CD8-positive, alpha-beta memory T cell (primary cell): ENCODE data around the gene NPFFR1. TPM values are rescaled to one million over a fixed set of nuclear protein-coding genes. Genes with fewer than 3 reads are reported as not detected.

Source experiments
- CTCF ChIA-PET: fragments of 350-600 bp; sonication (Branson Sonifier 250); formaldehyde crosslinking; loops from one replicate; lab custom pipeline; 2021; ENCODE audit warnings: antibody characterized with exemption; lab: Charles Lee
- POLR2A ChIA-PET: fragments of 350-600 bp; sonication (Branson Sonifier 250); formaldehyde crosslinking; loops from one replicate; lab custom pipeline; 2021; ENCODE audit warnings: antibody characterized with exemption; lab: Charles Lee
- DNase-seq, 5 donors: peaks; one replicate each; pipeline versions ENCODE4 v3.0.0 to v3.0.0-alpha.2; 2020 to 2022; ENCODE audit warnings: mixed read lengths in 1 of 5
- H3K27ac ChIP-seq: one replicate; pipeline ENCODE4 v1.7.0; 2013; ENCODE audit warnings: low read depth, mild to moderate bottlenecking, low read length, moderate library complexity
- H3K27me3 ChIP-seq: 2 replicates; pipeline ENCODE4 v1.7.0; 2013; ENCODE audit warnings: low read length, mild to moderate bottlenecking; ENCODE audit not compliant: insufficient read depth, poor library complexity, severe bottlenecking
- H3K36me3 ChIP-seq: 2 replicates; pipeline ENCODE4 v1.7.0; 2013; ENCODE audit warnings: mild to moderate bottlenecking, low read length, moderate library complexity; ENCODE audit not compliant: insufficient read depth
- H3K4me1 ChIP-seq: 2 replicates; pipeline ENCODE4 v1.7.0; 2013; ENCODE audit warnings: mild to moderate bottlenecking, low read length, moderate library complexity; ENCODE audit not compliant: insufficient read depth
- H3K4me3 ChIP-seq: 2 replicates; pipeline ENCODE4 v1.7.0; 2013; ENCODE audit warnings: mild to moderate bottlenecking, low read length
- H3K9me3 ChIP-seq: 2 replicates; pipeline ENCODE4 v1.7.0; 2013; ENCODE audit warnings: mild to moderate bottlenecking, low read length
- H3K27ac Mint-ChIP-seq, 8 donors: one replicate each; pipeline ENCODE4 v1.8.0; 2020 to 2021; ENCODE audit warnings: mixed read lengths in 8 of 8, mild to moderate bottlenecking in 6 of 8, inconsistent platforms in 3 of 8, moderate library complexity in 3 of 8
- H3K27me3 Mint-ChIP-seq, 2 donors: one replicate each; pipeline ENCODE4 v1.8.0; 2020 to 2021; ENCODE audit warnings: mixed read lengths in 2 of 2, mild to moderate bottlenecking in 1 of 2, moderate library complexity in 1 of 2
- H3K36me3 Mint-ChIP-seq, 3 donors: one replicate each; pipeline ENCODE4 v1.8.0; 2020 to 2021; ENCODE audit warnings: mixed read lengths in 3 of 3, inconsistent platforms in 1 of 3, mild to moderate bottlenecking in 1 of 3
- H3K4me1 Mint-ChIP-seq, 3 donors: one replicate each; pipeline ENCODE4 v1.8.0; 2020 to 2021; ENCODE audit warnings: mixed read lengths in 3 of 3, inconsistent platforms in 1 of 3, mild to moderate bottlenecking in 1 of 3
- H3K4me3 Mint-ChIP-seq, 7 donors: one replicate each; pipeline ENCODE4 v1.8.0; 2020 to 2021; ENCODE audit warnings: mixed read lengths in 7 of 7, mild to moderate bottlenecking in 6 of 7, moderate library complexity in 4 of 7, inconsistent platforms in 2 of 7
- H3K9me3 Mint-ChIP-seq, 5 donors: one replicate each; pipeline ENCODE4 v1.8.0; 2020 to 2022; ENCODE audit warnings: mixed read lengths in 5 of 5, mild to moderate bottlenecking in 3 of 5, moderate library complexity in 2 of 5, inconsistent platforms in 1 of 5
- polyA plus RNA-seq: library from polyadenylated mRNA; unstranded; fragments of 300-500 nt; fragmentation: Illumina TruSeq; gene quantifications from one replicate; pipeline ENCODE4 v1.2.3, GENCODE V29; 2021
- total RNA-seq, 2 experiments: library from RNA; stranded (reverse); gene quantifications; one replicate each; pipeline ENCODE4 v1.2.3, GENCODE V29; 2021

NPFFR1 gene
- total and polyA plus RNA-seq, 3 experiments from 2014 or later = not detected

GRCh38 chr10:70324951-70325781, 41.4 kb upstream of the NPFFR1 start:
- Histone ChIP-seq H3K27ac (no peak overlapping the region), H3K36me3 (no peaks in the 10 kb centered on the region), H3K4me1 (peaks cover 27% of the 10 kb centered on the region), H3K27me3 (no peaks in the 10 kb centered on the region), H3K4me3 (no peak overlapping the region), H3K9me3 (no peaks in the 10 kb centered on the region)
- Mint-ChIP-seq H3K9me3 (no peaks in the 10 kb centered on the region), H3K4me1 (peaks cover 19 to 44% (median 27%) of the 10 kb centered on the region in 3 donors), H3K36me3 (no peaks in the 10 kb centered on the region), H3K27me3 (no peaks in the 10 kb centered on the region), H3K27ac (peak overlapping the region in 7 of 8 donors; percentile 29 to 96 (median 86)), H3K4me3 (peak overlapping the region in 1 of 7 donors; percentile 65)
- CTCF ChIA-PET = interaction anchor here (1.0 to 1.8 kb wide), 4 partner anchors 12 to 93 kb away, joined by 3 to 16 read pairs (median 4); no protein-coding TSS in a partner anchor
- POLR2A ChIA-PET = no interaction called here
- DNase-seq = no peak

- H3K36me3 ChIP-seq = no peaks in the 10 kb centered on the region
- no peak overlapping the region for H3K4me3 ChIP-seq
- H3K9me3 ChIP-seq = no peaks in the 10 kb centered on the region
- no peaks in the 10 kb centered on the region for H3K27me3 ChIP-seq
- peak in 2 of 5 donors; percentile 13 to 21 for DNase-seq
- CTCF ChIA-PET = interaction anchor here (1.0 to 1.8 kb wide), 5 partner anchors 11 to 92 kb away, joined by 3 to 16 read pairs (median 3); no protein-coding TSS in a partner anchor
- Mint-ChIP-seq H3K27me3 (no peaks in the 10 kb centered on the region), H3K36me3 (no peaks in the 10 kb centered on the region), H3K27ac (peak overlapping the region in 6 of 8 donors; percentile 38 to 96 (median 90)), H3K4me1 (peaks cover 19 to 42% (median 27%) of the 10 kb centered on the region in 3 donors), H3K4me3 (peak overlapping the region in 4 of 7 donors; percentile 5 to 65 (median 31)), H3K9me3 (no peaks in the 10 kb centered on the region)
- H3K27ac ChIP-seq = peak overlapping the region; percentile 24
- H3K4me1 ChIP-seq = peaks cover 27% of the 10 kb centered on the region
- POLR2A ChIA-PET = no interaction called here
Observed at GRCh38 chr10:70324339-70324861, 40.6 kb upstream of the NPFFR1 start.

- H3K27me3 Mint-ChIP-seq = no peaks in the 10 kb centered on the region
- Histone ChIP-seq H3K27me3 (no peaks in the 10 kb centered on the region), H3K4me3 (no peak overlapping the region), H3K4me1 (peaks cover 27% of the 10 kb centered on the region), H3K36me3 (no peaks in the 10 kb centered on the region), H3K9me3 (no peaks in the 10 kb centered on the region), H3K27ac (peak overlapping the region; percentile 24)
- CTCF ChIA-PET = interaction anchor here (1.4 to 1.8 kb wide), 3 partner anchors 11 to 41 kb away, joined by 3 to 16 read pairs (median 4); no protein-coding TSS in a partner anchor
- H3K9me3 Mint-ChIP-seq = no peaks in the 10 kb centered on the region
- DNase-seq = no peak
- H3K27ac Mint-ChIP-seq = peak overlapping the region in 7 of 8 donors; percentile 85 to 96 (median 94)
- H3K4me3 Mint-ChIP-seq = peak overlapping the region in 2 of 7 donors; percentile 78 to 87
- POLR2A ChIA-PET = interaction anchor here (0.9 kb wide), 1 partner anchor 90 kb away, joined by 4 read pairs; the partner anchor contains the start of gene PPA1
- no peaks in the 10 kb centered on the region for H3K36me3 Mint-ChIP-seq
- peaks cover 19 to 42% (median 27%) of the 10 kb centered on the region in 3 donors for H3K4me1 Mint-ChIP-seq
Observed at GRCh38 chr10:70323697-70324338, 40.0 kb upstream of the NPFFR1 start.

GRCh38 chr10:70323138-70323696, 39.4 kb upstream of the NPFFR1 start:
- peaks cover 19 to 42% (median 27%) of the 10 kb centered on the region in 3 donors for H3K4me1 Mint-ChIP-seq
- POLR2A ChIA-PET = interaction anchor here (0.9 kb wide), 1 partner anchor 90 kb away, joined by 4 read pairs; the partner anchor contains the start of gene PPA1
- H3K27ac Mint-ChIP-seq = peak overlapping the region; percentile 83 to 96 (median 94)
- CTCF ChIA-PET = interaction anchor here (0.5 to 1.8 kb wide), 4 partner anchors 12 to 175 kb away, joined by 3 to 16 read pairs (median 4); no protein-coding TSS in a partner anchor
- Histone ChIP-seq H3K4me3 (no peak overlapping the region), H3K27me3 (no peaks in the 10 kb centered on the region), H3K4me1 (peaks cover 27% of the 10 kb centered on the region), H3K9me3 (no peaks in the 10 kb centered on the region), H3K27ac (no peak overlapping the region), H3K36me3 (no peaks in the 10 kb centered on the region)
- no peaks in the 10 kb centered on the region for H3K27me3 Mint-ChIP-seq
- peak overlapping the region in 6 of 7 donors; percentile 42 to 87 (median 78) for H3K4me3 Mint-ChIP-seq
- DNase-seq = peak in 4 of 5 donors; percentile 9 to 63 (median 48)
- no peaks in the 10 kb centered on the region for H3K9me3 Mint-ChIP-seq
- no peaks in the 10 kb centered on the region for H3K36me3 Mint-ChIP-seq

- ChIA-PET POLR2A (no interaction called here), CTCF (interaction anchor here (0.5 to 1.7 kb wide), 3 partner anchors 43 to 176 kb away, joined by 3 to 6 read pairs (median 4); no protein-coding TSS in a partner anchor)
- Histone ChIP-seq H3K36me3 (no peaks in the 10 kb centered on the region), H3K9me3 (no peaks in the 10 kb centered on the region), H3K4me1 (peaks cover 27% of the 10 kb centered on the region), H3K27ac (no peak overlapping the region), H3K27me3 (no peaks in the 10 kb centered on the region), H3K4me3 (no peak overlapping the region)
- Mint-ChIP-seq H3K36me3 (no peaks in the 10 kb centered on the region), H3K4me1 (peaks cover 19 to 42% (median 27%) of the 10 kb centered on the region in 3 donors), H3K27me3 (no peaks in the 10 kb centered on the region), H3K9me3 (no peaks in the 10 kb centered on the region), H3K27ac (peak overlapping the region in 6 of 8 donors; percentile 29 to 96 (median 85)), H3K4me3 (peak overlapping the region in 3 of 7 donors; percentile 9 to 87 (median 28))
- DNase-seq = no peak
Observed at GRCh38 chr10:70321897-70322890, 38.4 kb upstream of the NPFFR1 start.

GRCh38 chr10:70321233-70321632, 37.4 kb upstream of the NPFFR1 start:
- no peaks in the 10 kb centered on the region for H3K36me3 ChIP-seq
- Mint-ChIP-seq H3K9me3 (no peaks in the 10 kb centered on the region), H3K27me3 (no peaks in the 10 kb centered on the region), H3K27ac (peak overlapping the region in 1 of 8 donors; percentile 21), H3K4me1 (peaks cover 19 to 42% (median 27%) of the 10 kb centered on the region in 3 donors), H3K4me3 (no peak overlapping the region), H3K36me3 (no peaks in the 10 kb centered on the region)
- H3K4me3 ChIP-seq = no peak overlapping the region
- POLR2A ChIA-PET = no interaction called here
- no peaks in the 10 kb centered on the region for H3K9me3 ChIP-seq
- CTCF ChIA-PET = interaction anchor here (1.7 kb wide), 1 partner anchor 44 kb away, joined by 6 read pairs; no protein-coding TSS in a partner anchor
- no peak for DNase-seq
- H3K27ac ChIP-seq = no peak overlapping the region
- peaks cover 27% of the 10 kb centered on the region for H3K4me1 ChIP-seq
- no peaks in the 10 kb centered on the region for H3K27me3 ChIP-seq
